VCaP (cell line): ENCODE results near the gene PSMA7.

ENCODE experiments used
- H3K27ac ChIP-seq: fragments of 450-650 bp; 2 replicates; pipeline ENCODE4 v1.5.1; 2017
- CTCF ChIP-seq: fragments of 450-650 bp; conservative IDR thresholded peaks from 2 replicates; pipeline ENCODE4 v1.5.1; 2017; ENCODE audit warnings: mild to moderate bottlenecking, moderate library complexity

PSMA7 gene

GRCh38 chr20:62168890-62169435 lies 25.8 kb upstream of the PSMA7 start:
- no peak overlapping the region for H3K27ac ChIP-seq
- TF ChIP-seq CTCF, result no peak

- no peak for TF ChIP-seq CTCF
- no peak overlapping the region for H3K27ac ChIP-seq
These were observed 24.9 kb upstream of the PSMA7 start for GRCh38 chr20:62168061-62168460.

GRCh38 chr20:62167474-62167873 lies 24.3 kb upstream of the PSMA7 start:
- no peak overlapping the region for H3K27ac ChIP-seq
- TF ChIP-seq CTCF, result no peak

- no peak for TF ChIP-seq CTCF
These were observed 22.7 kb upstream of the PSMA7 start for GRCh38 chr20:62165762-62166399.

GRCh38 chr20:62164879-62165761 lies 21.9 kb upstream of the PSMA7 start:
- H3K27ac ChIP-seq, result no peak overlapping the region
- TF ChIP-seq CTCF, result no peak

More at GRCh38 chr20:62165762-62166399, 22.7 kb upstream of the PSMA7 start:
- no peak overlapping the region for H3K27ac ChIP-seq

- TF ChIP-seq CTCF, result no peak
- no peak overlapping the region for H3K27ac ChIP-seq
These were observed 21.0 kb upstream of the PSMA7 start for GRCh38 chr20:62163986-62164762.

GRCh38 chr20:62163485-62163865 lies 20.3 kb upstream of the PSMA7 start:
- TF ChIP-seq CTCF, result no peak
- H3K27ac ChIP-seq, result no peak overlapping the region
